ENCODE measurements around the gene PLET1.

- TF ChIP-seq EZH2phosphoT487 (IDR thresholded peaks at IDR 0.05) (no peak), CTCF (IDR thresholded peaks at IDR 0.05) (no peak)
Measured at GRCh38 chr11:112229746-112230433, 30.8 kb downstream of the PLET1 start.
